ENCODE measurements around the gene FCN1.

FCN1 gene

GRCh38 chr9:134913713-134914500 lies 3.8 kb downstream of the FCN1 start:
- DNase-seq (ENCODE audit: low read depth in 2 of 2), result no peak

DNA sequence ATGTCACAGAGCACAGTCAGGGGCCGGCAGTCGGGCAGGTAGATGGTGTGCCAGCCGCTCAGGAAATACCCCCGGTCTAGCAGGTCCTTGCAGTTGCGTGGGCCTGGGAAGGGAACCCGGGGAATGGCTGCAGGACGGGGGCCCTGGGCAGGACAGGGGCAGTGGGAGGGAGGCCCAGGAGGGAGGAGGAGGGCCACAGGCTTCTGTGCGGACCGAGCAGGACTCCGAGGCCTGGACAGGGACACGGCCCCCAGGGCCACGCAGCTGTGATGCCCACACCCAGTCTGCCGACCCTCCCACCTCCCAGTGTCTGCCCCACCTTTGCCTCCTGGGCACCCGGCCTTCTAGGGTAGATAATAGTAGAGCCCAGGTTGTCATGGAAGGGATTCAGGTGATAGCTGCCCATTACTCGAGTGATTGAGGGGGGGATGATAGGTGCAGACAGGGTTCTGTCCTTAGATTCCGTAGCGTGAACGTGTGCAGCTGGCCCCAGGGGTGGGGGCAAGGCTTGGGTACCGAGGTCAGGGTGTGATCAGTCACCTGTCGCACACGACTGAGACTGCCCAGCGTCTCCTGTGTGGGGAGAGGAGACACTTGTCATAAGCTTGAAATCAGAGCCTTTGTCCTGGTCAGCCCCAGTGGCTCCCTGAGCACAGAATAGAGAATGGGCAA lies 4.5 kb downstream of the FCN1 start:
- DNase-seq (ENCODE audit: low read depth in 2 of 2), result no peak

DNA sequence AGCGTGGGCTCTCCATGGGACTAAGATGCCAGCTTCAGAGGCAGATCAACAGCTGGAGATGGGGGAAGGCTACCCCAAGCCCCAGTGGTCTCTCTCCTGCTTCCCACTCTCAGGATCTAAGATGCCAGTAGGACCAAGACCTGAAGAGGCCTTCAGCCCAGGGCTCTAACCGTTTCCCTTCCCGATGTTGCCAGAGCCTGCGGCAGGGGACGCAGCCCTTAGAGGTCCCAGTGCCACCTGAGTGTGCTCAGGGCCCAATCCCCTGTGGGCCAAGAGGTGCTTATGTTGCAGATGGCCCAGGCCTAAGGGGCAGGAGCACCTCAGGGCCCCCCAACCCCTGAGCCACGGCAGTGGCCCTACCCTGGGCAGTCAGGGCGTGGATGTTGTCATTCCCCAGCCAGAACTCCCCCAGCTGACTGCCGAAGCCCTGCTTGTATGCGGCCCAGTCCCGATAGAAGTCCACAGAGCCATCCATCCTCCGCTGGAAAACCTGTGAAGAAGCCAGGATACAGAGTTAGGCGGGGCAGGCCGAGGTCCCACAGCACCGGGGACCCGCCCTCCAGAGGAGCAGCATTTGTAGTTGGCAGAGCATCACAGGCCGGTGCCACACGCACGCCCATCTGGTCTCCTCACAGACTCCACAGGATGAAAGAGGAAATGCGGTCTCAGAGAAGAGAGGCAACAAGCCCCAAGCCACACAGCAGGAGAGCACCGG lies 5.4 kb downstream of the FCN1 start:
- DNase-seq (ENCODE audit: low read depth in 2 of 2), result no peak

DNA sequence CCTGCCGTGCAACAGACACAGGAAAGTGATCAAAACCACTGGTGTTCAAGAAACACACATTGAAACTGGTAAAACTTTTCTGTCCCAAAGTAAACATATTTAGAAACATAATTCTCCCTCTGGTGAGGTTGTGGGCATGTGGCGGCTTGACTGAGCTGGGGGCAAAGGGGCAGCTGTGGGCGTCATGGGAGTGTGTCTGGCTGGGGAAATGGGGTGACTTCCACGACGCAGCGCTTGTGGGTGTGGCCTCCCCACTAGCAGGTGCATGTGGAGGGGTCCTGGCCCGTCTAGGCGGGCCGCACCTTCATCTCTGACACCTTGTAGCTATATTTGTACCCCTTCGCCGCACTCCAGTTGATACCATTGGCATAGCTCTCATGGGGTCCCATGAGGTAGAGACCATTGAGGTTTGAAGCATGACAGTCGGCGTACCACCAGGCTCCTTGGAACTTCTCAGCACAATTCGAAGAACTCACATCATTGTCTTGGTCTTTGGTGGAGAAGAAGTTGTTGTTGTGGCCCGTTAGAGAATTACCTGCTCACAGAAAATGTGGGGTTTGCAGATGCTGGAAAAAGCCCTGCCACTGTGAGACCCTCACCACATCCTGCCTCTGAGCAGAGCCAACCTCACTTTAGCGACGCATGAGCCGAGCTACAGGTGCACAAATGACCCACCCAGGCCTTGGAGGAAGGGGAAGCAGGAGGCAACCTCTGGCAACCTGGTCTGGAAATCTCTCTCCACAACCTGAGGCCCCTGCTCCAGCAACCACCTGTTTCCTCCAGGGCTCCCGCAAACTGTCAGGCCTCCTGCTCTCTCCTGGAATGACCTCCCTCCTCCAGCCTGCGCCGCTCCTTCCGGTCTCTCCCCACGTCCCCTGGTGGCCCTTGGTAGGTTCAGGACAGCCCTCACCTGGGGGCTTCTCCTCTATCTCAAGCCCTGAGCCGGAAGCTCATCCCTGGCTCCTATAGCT lies 7.9 kb downstream of the FCN1 start:
- DNase-seq (ENCODE audit: low read depth in 2 of 2), result no peak

DNA sequence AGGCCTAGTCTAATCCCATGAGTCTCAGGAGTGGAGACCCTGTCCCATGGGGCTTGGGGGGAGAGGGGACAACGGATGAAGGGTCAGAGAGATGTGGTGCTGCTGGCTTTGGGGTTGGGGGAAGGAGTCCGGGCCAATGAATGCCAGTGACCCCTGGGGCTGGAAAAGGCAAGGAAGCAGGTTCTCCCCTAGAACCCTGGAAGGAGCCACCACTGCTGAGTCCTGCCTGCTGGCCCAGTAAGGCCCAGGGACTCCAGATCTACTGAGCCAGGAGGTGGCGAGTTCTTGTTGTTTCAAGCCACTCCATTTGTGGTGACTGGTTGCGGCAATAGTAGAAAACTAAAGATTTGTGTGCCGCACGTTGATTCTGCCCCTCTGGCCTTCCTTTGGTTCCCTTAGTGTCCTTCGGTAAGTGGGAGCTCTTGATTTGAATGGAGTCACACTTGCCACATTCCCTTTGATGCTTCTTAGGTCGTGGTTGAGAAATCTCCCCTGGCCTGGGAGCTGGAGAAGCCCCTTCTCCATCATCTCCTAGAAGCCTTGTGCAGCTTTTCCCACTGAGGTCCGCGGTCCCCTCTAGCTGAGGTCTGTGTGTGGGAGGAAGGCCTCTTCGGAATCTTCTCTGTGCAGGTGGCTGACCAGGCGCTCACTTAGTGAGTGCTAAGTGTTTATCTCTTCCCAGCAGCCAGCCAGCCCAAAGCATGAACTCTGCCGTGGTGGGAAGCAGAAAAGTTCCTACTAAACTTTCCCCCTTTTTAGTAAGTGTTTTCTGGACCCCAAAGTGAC lies 9.0 kb downstream of the FCN1 start:
- DNase-seq (ENCODE audit: low read depth in 2 of 2), result no peak

DNA sequence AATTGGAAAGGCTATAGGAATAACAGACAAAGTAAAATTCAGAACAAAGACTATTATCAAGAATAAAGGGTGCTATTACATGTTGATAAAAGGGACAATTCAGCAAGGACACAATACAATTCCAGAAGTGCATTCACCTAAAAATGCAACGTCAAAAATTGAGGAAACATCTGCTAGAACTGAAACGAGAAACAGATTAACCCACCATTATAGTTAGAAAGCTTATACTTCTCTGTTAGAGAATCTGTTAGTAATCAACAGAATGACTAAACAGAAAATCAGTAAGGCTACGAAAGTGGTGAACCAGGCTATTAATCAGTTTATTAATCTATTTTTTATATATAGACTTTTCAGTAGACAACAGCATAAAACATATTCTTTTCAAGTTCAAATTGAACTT lies 14.8 kb downstream of the FCN1 start:
- no peak for DNase-seq (ENCODE audit: low read depth in 2 of 2)

- no peak for DNase-seq (ENCODE audit: low read depth in 2 of 2)
Measured at GRCh38 chr9:134899818-134900217, 17.9 kb downstream of the FCN1 start.

DNA sequence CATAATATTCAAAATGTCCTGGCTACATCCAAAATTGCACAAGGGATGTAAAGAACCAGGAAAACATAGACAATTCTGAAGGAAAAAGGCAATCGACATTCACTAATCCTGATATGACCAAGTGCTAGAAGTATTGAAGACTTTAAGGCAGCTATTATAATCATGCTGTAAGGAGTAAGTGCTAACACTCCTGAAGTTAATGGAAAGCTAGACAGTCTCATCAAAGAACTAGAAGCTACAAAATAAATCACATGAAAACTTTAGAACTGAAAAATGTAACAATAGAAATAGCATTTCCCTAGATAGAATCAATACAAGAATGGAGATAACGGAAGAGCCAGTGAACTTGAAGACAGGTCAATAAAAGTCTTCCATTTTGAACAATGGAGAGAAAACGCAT lies 18.5 kb downstream of the FCN1 start:
- no peak for DNase-seq (ENCODE audit: low read depth in 2 of 2)

GRCh38 chr9:134898319-134898718 lies 19.4 kb downstream of the FCN1 start:
- DNase-seq (ENCODE audit: low read depth in 2 of 2), result no peak

DNA sequence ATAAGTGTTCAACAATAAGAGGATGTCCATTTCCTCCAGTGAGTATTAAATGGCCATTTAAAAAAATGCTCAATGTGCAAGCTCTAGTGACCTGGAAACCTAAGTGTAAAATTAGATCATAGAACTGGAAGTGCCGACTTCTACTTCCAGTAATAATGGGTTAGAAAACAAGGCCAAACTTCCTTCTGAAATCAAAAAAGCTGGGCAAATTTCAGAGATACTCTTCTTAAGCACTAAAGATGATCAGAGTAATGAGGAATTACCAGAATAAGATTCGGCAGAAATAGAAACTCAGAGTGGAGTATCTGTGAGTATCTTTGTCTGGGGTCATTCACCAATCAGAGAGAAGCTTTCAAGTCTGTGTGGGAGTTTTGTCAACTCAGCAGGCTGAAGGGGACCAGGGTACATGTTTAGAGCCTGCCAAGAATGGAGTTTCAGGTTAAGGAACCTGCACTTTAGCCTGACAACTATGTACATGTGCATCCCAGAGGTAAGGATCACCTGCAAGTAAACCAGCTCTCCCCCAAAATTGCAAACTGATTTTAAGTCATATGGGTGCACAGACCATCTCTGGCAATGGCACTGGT lies 20.0 kb downstream of the FCN1 start:
- DNase-seq (ENCODE audit: low read depth in 2 of 2), result no peak

DNA sequence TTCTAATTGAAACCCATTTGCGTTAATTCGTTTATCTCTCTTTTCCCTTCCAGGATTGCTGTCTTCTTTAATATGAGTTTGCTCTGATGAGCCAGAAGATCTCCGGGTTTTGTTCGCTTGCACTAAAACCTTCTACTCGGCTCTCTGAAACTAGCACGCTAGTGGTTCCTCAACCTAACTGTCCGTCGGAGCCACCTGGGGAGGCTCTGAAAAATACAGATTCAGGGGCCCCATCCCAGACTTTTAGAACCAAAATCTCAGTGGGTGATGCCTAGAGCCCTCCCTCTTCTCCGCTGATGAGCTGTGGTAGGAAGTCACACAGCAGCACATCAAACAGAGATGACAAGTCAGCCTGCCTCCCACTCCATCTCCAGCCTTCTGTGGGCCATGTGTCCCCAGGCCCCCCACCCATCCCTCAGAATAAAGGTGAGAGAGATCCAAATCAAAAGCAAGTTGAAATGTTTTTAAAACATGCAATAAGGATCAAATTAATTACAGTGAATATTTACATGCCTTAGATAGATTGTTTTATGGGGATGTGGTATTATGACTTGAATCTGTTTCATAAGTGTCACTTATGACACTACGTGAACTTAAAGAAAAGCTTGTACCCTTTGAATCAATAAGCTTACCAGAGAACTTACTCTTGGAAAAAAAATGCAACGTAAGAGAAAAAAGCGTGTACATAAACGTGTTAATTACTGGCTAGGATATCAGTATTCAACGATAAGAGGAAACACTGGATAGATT lies 20.7 kb downstream of the FCN1 start:
- no peak for DNase-seq (ENCODE audit: low read depth in 2 of 2)

- DNase-seq (ENCODE audit: low read depth in 2 of 2), result peak; percentile 42 to 50
Measured at GRCh38 chr9:134895908-134896833, 21.5 kb downstream of the FCN1 start.

DNA sequence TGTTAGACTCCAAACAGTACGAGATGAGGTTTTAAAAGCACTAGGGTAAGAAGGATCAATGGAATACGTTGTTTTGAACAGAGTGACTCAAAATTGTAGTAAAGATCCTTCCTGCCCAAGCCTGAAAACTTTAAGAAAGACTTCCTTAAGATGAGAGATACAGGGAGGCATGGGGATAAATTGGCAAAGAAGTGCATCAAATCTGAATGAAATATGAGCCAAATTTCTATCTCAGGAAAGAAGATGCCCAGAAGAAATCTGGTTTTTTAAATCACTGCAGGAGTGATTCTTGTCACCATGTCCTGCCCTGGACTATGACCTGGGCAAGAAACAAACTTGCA lies 22.2 kb downstream of the FCN1 start:
- no peak for DNase-seq (ENCODE audit: low read depth in 2 of 2)

DNA sequence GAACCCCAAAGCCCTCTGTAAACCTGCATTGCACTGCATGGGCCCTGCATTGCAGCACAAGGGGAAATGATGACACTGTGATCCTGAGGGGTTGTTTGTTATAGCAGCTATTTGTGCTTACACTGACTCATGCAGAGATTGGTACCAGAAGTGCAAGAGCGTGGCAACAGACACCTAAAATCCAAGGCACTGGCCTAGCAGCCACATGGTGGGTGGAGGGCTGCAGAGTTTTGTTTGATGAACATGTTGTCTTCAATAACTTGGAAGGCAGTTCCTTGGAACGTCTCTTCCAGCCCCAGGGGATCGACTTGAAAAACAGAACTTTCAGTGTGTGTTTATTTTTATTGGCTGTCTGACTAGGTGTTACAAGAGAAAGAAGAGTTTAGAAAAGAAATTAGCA lies 22.6 kb downstream of the FCN1 start:
- no peak for DNase-seq (ENCODE audit: low read depth in 2 of 2)

DNA sequence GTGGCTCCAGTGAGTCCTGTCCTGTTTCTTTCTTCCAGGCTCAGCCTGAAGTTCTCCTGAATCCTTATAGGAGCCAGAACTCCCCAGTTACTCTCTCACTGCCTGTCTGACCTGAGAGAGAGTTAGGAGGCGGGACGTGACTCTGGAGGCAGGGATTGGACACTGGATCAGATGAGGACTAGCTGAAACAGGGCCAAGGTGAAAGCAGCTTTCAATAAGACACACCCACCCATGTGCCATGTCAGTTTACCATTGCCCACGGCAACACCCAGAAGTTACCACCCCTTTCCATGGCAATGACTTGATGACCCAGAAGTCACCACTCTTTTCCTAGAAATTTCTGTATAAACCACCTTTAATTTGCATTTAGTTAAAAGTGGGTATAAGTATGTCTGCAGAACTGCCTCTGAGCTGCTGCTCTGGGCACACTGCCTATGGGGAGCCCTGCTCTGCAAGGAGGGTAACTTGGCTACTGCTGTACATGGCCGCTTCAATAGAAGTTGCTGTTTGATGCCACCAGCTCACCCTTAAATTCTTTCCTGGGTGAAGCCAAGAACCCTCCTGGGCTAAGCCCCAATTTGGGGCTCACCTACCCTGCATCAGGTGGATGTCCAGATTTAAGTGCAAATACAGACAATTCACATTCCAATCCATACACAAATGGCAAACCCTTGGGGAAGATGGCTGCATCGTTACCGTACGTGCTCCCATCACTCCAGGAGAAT lies 23.4 kb downstream of the FCN1 start:
- DNase-seq (ENCODE audit: low read depth in 2 of 2), result no peak

- no peak for DNase-seq (ENCODE audit: low read depth in 2 of 2)
Measured at GRCh38 chr9:134892820-134893420, 24.8 kb downstream of the FCN1 start.

- DNase-seq (ENCODE audit: low read depth in 2 of 2), result no peak
Measured at GRCh38 chr9:134892221-134892620, 25.5 kb downstream of the FCN1 start.

DNA sequence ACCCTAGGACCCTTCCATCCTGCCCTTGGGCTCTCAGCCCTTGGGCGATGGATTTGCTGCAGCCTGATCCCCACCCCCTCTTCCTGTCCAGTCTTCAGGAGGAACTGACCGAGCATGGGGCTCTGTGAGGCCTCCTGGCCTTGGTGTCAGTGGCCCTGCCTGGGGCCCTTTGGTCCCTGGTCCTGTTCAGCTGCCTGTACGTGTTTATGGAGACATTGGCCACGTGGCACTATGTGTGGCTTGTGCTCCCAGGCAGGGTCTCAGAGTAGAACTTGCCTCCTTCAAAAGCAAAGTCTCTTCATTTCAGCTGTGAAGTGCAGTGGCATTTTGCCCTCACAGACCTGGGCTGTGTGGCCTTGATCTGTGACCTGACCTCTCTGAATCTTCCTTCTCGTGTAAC lies 26.0 kb downstream of the FCN1 start:
- no peak for DNase-seq (ENCODE audit: low read depth in 2 of 2)

All from fibroblast of skin of left biceps (primary cell).